Measurements from ENCODE around the gene TM4SF4. TPM values are rescaled to one million over a fixed set of nuclear protein-coding genes. Genes with fewer than 3 reads are reported as not detected.
A peak's percentile ranks its signal among the peaks of the same experiment; 100 is the strongest.

Gene TM4SF4
- total and polyA plus RNA-seq, 12 donors: not detected

GRCh38 chr3:149547954-149548668, 73.6 kb downstream of the TM4SF4 start:
- H3K4me1 ChIP-seq: peaks cover 0 to 53% (median 24%) of the 10 kb centered on the region in 9 donors
- H3K9me3 ChIP-seq: no peaks in the 10 kb centered on the region
- H3K4me3 ChIP-seq: peak overlapping the region in 1 of 10 donors; percentile 14
- ATAC-seq (peak; percentile 50 to 93 (median 69)), DNase-seq (no peak)
- H3K27me3 ChIP-seq: no peaks in the 10 kb centered on the region
- peak overlapping the region in 9 of 10 donors; percentile 53 to 83 (median 68) for H3K27ac ChIP-seq
- TF ChIP-seq, protein P1, sequence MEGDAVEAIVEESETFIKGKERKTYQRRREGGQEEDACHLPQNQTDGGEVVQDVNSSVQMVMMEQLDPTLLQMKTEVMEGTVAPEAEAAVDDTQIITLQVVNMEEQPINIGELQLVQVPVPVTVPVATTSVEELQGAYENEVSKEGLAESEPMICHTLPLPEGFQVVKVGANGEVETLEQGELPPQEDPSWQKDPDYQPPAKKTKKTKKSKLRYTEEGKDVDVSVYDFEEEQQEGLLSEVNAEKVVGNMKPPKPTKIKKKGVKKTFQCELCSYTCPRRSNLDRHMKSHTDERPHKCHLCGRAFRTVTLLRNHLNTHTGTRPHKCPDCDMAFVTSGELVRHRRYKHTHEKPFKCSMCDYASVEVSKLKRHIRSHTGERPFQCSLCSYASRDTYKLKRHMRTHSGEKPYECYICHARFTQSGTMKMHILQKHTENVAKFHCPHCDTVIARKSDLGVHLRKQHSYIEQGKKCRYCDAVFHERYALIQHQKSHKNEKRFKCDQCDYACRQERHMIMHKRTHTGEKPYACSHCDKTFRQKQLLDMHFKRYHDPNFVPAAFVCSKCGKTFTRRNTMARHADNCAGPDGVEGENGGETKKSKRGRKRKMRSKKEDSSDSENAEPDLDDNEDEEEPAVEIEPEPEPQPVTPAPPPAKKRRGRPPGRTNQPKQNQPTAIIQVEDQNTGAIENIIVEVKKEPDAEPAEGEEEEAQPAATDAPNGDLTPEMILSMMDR (IDR thresholded peaks at IDR 0.05): no peak
- WGBS, 2 donors: 50 to 51% methylated on average over 13 of the region's 13 CpGs
- H3K36me3 ChIP-seq: peaks cover 0 to 7% (median 0%) of the 10 kb centered on the region in 9 donors
- intact Hi-C loops (cut with DNase I): loop anchor here in 1 of 10 donors (5.0 kb wide), 1 partner anchor 109 kb away; the partner anchor contains the start of gene WWTR1

DNA sequence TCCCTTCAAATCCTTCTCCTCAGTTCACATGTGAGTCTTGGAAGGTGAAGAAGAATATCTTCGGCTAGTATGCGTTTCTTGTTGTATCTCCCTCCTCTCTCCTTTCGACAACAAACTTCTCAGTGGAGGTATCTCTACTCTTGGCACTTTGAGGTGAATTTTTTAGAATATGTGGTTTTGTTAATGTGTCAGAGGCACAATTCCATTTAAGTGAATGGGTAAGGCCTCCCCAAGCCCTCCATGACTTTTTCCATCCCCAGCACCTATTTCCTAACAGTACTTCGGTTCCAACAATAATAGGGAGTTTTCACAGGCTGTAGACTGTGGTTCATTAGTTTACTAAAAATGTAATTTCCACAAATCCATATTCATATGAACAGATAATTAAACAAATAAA, 74.2 kb downstream of the TM4SF4 start:
- intact Hi-C loops (cut with DNase I): loop anchor here in 1 of 10 donors (5.0 kb wide), 1 partner anchor 109 kb away; the partner anchor contains the start of gene WWTR1
- Histone ChIP-seq H3K9me3 (no peaks in the 10 kb centered on the region), H3K27me3 (no peaks in the 10 kb centered on the region), H3K27ac (peak overlapping the region in 9 of 10 donors; percentile 53 to 83 (median 68)), H3K4me3 (no peak overlapping the region), H3K4me1 (peaks cover 0 to 53% (median 30%) of the 10 kb centered on the region in 9 donors), H3K36me3 (peaks cover 0 to 7% (median 0%) of the 10 kb centered on the region in 9 donors)
- WGBS, 2 donors: 97 to 99% methylated on average over 4 of the region's 4 CpGs
- ATAC-seq (no peak), DNase-seq (no peak)
- TF ChIP-seq, protein P1 (IDR thresholded peaks at IDR 0.05): no peak

DNA sequence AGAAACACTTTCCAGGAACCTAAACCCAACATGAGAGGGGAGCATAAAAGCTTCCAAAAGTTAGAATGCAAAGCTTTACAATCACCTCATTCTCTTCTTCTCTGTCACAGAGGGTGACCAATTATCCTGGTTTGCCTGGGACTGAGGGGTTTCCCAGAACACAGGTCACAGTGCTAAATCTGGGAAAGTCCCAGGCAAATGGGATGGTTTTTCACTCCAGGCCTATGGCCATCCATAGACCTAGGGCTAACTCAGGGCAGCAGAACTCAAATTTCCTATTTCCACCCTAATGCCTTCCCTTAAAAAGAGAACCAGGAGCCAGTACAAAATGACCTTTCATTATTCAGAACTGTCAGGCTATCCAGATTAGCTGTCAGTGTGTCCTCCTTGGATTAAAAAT, 77.0 kb downstream of the TM4SF4 start:
- Histone ChIP-seq H3K27ac (peak overlapping the region in 3 of 10 donors; percentile 1 to 25 (median 6)), H3K4me3 (no peak overlapping the region), H3K4me1 (peaks cover 0 to 77% (median 58%) of the 10 kb centered on the region in 9 donors), H3K36me3 (no peaks in the 10 kb centered on the region), H3K27me3 (no peaks in the 10 kb centered on the region), H3K9me3 (no peaks in the 10 kb centered on the region)
- intact Hi-C loops (cut with DNase I): no loop called here
- TF ChIP-seq, protein P1 (IDR thresholded peaks at IDR 0.05): no peak
- no peak for DNase-seq
- no peak for ATAC-seq

DNA sequence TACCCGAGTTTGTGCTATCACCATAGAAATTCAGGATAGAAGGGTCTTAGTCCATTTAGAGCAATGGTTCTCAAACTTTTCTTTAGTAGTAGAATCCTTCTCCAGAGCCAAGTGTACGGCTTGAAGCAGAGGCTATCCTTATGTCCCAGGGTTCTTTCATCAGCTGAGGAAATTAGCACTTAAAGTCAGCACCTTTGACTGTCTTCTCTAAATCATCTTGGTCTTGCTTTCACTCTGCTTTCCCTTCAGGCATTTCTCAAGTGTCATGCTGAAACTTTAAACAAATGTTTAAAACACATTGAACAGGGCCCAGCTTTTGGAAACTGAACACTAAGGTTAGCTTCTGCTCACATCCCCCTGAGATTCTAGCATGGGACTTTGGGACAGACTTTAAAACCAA, 78.2 kb downstream of the TM4SF4 start:
- H3K4me3 ChIP-seq: no peak overlapping the region
- intact Hi-C loops (cut with DNase I): no loop called here
- TF ChIP-seq, protein P1 (IDR thresholded peaks at IDR 0.05): no peak
- no peaks in the 10 kb centered on the region for H3K36me3 ChIP-seq
- H3K9me3 ChIP-seq: no peaks in the 10 kb centered on the region
- WGBS, 2 donors: 80% methylated on average over 2 of the region's 2 CpGs
- peak overlapping the region in 8 of 10 donors; percentile 13 to 78 (median 67) for H3K27ac ChIP-seq
- DNase-seq: no peak
- H3K27me3 ChIP-seq: no peaks in the 10 kb centered on the region
- peaks cover 0 to 75% (median 51%) of the 10 kb centered on the region in 9 donors for H3K4me1 ChIP-seq
- ATAC-seq: no peak

Other genes starting within 250 kb of the TM4SF4 start
- 10 to 100 TPM in 6 of 10 donors, 1 to 10 TPM in 4; 4.1 to 21.2 (median 10.3) TPM for gene TM4SF18, start 141.1 kb upstream of the TM4SF4 start, total RNA-seq
- gene TM4SF18, start 141.1 kb upstream of the TM4SF4 start, polyA plus RNA-seq: 1 to 10 TPM; 6.0 TPM
- 100 to 1,000 TPM in 5 of 10 donors, 10 to 100 TPM in 5; 63.6 to 142 (median 95.2) TPM for gene TM4SF1, start 97.0 kb upstream of the TM4SF4 start, total RNA-seq
- gene TM4SF1, start 97.0 kb upstream of the TM4SF4 start, polyA plus RNA-seq: 100 to 1,000 TPM; 131 to 132 TPM
- 10 to 100 TPM; 30.3 to 78.6 (median 43.7) TPM for gene WWTR1, start 183.3 kb downstream of the TM4SF4 start, total RNA-seq
- gene WWTR1, start 183.3 kb downstream of the TM4SF4 start, polyA plus RNA-seq: 10 to 100 TPM; 19.5 to 21.8 TPM